Measurements from ENCODE around the gene BNIP5.
"Not testable (repeated sequence)": the region's sequence is repeated elsewhere in the genome, so short reads cannot be mapped to it uniquely, and the experiment has no call there.

The BNIP5 gene

GRCh38 chr6:36340618-36341454 lies 4.1 kb upstream of the BNIP5 start:
- FAIRE-seq = no peak

- FAIRE-seq = no peak
These were observed 3.6 kb upstream of the BNIP5 start for GRCh38 chr6:36340306-36340617.

DNA sequence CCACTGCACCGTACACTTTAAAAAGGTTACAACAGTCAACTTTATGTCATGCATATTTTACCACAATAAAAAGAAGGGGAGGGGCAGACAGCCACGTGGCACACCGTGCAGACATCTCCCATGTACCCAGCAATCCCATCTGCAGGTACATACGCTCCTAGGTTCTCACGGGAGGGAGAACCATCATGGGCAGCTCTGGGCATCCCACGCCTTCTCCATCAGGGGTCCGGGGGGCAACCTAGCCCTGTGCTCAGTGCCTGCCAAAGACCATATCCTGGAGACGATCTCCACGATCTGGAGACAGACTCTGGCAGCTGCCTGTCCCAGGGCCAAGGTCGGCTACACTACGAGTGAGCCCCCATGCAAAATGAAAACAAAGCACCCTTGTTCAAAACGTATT lies 2.5 kb upstream of the BNIP5 start:
- FAIRE-seq = no peak

- FAIRE-seq = not testable (repeated sequence)
These were observed 1.5 kb upstream of the BNIP5 start for GRCh38 chr6:36338223-36338622.

GRCh38 chr6:36337814-36338213 lies 1.1 kb upstream of the BNIP5 start:
- FAIRE-seq = no peak

DNA sequence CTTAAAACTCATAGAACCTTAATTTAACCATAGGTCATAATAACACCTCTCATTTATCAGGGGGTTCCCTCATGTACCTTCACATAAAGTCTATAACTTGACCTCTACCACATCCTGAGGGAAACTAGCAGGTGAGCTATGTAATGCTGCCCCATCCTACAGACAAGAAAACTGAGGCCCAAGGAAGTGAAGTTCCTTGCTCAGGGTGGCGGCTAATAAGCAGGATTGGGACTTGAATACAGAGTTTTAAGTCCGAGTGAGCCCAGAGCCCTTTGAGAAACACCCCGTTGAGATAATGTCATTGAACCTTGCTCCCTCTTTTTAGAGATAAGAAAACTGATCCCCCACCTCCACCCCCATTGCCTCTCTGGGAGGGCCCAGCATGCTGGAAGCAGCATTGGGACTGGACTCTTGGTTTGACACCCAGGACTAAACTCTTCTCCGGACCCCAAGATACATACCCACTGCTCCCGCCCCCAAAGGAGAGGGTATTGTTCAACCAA lies 429 bp downstream of the BNIP5 start:
- FAIRE-seq = no peak

DNA sequence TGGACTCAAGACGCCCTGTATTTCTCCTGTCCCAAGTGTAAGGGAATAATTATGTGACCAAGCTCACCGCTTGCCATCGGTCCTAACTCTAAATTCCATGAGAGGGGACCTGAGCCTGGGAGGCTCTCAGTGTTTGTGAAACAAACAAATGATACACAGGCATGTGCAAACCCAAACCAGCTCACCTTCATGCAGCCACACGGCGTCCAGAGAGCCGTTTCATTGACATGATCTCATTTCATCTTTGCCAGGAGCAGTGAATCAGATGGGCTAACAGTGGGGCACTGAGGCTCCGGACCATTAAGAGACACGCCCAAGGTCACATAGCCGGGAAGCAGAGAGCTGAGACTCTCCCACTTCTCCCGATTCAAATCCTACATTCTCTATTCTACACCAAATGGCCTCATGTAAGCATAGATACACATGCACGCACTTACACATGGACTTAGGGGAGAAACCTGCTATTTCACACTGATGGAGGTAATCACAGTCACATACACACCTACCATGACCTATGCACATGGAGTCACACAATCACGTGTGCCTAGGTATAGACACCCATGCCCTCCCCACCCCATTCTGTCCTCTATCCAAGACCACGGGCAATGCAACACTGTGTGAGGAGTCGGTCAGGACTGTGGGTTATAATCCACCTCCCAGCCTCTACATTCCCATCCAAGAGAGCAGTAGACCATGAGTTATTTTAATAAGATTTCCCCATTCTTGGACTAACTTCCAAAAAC lies 1.1 kb downstream of the BNIP5 start:
- no peak for FAIRE-seq

- FAIRE-seq = no peak
These were observed 1.7 kb downstream of the BNIP5 start for GRCh38 chr6:36334832-36335459.

DNA sequence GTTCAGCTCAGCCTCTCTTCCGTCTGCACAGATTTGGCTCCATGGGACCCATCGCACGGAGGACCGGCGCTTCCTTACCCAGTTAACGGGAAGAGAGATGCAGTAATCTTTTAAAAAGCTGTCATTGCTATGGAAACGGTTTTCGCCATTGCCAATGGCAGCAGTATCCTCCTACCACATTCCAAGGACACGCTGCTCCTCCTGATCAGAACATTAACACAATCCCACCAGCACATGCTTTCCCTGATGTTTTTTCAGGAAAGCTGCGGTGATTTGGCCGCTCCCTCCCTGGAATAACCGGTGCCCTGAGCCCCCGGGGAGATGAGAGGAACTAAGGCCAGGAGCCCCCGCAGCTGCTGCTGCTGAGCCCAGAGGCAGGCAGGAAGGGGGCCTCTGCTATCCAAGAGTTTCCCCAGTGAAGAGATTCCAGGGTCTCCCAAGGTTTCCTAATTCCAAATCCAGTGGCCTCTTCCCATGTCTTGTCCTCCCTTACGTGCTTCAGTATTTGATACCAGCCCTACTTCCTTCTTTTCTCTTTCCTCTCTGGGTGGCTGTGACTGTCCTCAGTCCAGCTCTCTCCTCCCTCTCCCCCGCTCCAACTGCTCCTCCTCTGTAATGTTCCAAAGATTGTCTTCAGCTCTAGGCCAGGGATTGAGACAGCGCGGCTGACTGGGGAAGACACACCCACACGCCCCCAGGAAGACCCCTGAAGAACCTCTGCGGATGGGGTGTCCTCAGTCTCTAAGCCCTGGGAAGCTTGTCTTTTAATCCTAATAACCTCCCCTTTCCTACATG lies 2.6 kb downstream of the BNIP5 start:
- no peak for FAIRE-seq

GRCh38 chr6:36333171-36333895 lies 3.4 kb downstream of the BNIP5 start:
- FAIRE-seq = no peak

DNA sequence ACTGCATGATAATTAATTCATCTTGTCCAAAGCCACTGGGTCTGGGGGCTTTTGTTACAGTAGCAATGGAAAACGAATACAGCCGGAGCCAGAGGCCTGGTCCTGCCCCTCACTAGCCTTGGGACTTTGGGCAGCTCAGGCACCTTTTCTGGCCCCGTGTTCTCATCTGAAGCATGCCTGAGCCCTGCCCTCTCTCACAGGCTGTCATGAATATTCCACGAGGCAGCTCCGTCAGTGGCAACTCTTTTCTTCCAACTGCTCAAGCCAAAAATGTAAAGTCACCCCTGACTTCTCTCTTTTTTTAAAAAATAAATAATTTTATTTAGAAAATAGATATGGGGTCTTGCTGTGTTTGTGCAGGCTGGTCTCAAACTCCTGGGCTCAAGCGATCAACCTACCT lies 5.3 kb downstream of the BNIP5 start:
- FAIRE-seq = no peak

DNA sequence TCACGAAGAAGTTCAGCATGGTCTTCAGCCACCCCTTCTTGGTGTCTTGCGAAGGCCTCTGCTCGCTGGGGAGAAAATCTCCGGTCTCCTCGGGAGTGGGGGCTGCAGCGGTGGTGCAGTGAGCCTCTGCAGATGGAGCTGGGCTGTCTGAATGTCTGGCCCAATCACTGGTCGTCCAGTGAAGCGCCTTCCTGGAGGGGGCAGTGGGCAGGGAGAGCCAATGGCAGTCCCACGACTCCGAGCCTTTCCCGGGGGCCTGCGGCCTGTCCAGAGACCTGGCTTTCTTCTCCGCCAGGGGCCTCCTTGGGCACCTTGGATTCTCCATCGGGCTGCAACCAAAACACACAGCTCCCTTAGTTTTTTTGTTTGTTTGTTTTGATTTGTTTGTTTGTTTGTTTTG lies 6.3 kb downstream of the BNIP5 start:
- no peak for FAIRE-seq

- FAIRE-seq = no peak
These were observed 6.8 kb downstream of the BNIP5 start for GRCh38 chr6:36329798-36330291.

DNA sequence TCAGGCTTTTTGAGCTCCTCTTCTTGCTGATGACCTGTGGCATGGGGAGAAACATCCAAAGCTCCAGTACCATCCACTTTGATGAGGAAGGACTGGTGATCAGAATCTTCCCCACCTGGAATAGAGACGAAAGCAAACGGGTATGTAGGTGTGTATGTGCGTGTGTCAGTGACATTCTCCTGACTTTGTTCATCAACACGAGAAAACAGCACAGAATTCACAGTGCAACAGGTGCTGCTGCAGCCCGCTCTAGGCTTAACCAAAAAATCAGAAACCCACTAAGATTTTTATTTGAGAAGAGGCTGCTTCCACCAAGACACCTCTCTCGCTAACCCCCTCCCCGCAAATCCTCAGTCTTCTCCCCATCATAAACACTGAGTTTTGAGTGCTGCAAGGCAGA lies 8.1 kb downstream of the BNIP5 start:
- no peak for FAIRE-seq

DNA sequence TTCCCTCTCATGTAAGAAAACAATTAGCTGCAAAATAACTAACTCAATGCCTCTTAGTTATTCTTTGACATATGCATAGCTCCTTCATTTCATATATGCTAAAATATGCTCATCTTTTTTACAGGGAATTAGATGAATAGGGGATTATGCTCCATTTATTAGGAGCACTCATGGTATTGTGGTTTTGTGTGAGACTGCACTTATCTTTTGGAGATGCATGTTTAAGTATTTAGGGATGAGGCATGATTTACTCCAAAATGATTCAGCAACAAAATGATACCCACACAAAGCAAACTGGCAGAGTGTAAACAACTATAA lies 8.8 kb downstream of the BNIP5 start:
- FAIRE-seq = no peak

GRCh38 chr6:36327226-36327918 lies 9.3 kb downstream of the BNIP5 start:
- no peak for FAIRE-seq

DNA sequence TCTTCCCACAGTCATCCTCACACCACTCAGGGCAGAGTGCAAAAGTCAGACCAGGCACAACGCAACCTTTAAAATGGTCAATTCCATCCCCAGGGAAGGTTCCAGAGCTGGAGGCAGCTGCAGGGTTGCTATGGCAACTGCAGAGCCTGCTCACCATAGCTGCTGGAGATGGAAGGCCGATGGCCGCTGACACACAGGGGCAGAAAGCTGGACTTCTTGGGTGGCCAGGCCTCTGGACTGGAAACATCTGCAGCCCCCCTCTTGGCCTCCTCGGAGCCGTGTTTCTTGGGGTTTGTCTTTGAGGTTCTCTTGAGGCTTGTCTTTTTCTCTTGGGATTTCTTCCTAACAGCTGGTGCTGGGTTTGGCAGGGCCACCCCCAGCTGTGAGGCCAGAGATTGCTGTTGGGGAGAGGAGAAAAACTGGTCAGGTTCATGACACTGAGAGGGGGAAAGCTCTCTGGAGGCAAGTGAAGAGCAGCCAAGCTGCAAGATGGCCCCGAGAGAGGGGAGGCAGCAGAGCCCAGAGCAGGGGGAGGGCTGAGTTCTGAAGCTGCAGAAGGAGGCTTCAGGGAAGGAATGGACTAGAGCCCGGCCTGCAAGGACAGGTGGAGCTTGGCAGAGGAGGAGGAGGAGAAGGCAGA lies 10.2 kb downstream of the BNIP5 start:
- FAIRE-seq = no peak

- no peak for FAIRE-seq
These were observed 12.0 kb downstream of the BNIP5 start for GRCh38 chr6:36324715-36325114.

- FAIRE-seq = no peak
These were observed 12.5 kb downstream of the BNIP5 start for GRCh38 chr6:36324191-36324590.

- FAIRE-seq = no peak
These were observed 13.6 kb downstream of the BNIP5 start for GRCh38 chr6:36323062-36323461.

DNA sequence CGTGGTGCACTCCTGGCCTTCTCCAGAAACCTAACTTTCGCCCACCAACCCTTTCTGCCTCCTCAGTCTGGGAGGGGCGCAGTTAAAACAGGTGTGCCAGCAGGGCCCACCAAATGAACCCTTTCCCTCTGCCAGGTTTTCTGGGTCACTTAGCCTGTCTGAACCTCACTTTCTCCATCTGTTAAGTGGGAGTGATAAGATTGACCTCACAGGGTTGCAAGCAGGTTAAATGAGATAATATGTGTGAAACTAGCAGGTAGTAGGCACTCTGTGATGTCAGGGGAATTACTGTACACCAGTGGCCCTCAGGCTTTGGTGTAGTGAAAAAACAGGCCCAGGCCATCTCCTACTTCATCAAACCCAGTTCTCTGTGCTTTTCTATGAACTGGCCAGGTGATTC lies 14.1 kb downstream of the BNIP5 start:
- no peak for FAIRE-seq

All from A204.1 (cell line).